SK-N-SH (cell line): ENCODE data around the gene DHCR24. TPM values are rescaled to one million over a fixed set of nuclear protein-coding genes. Genes with fewer than 3 reads are reported as not detected.

Experiments
- CTCF ChIA-PET: fragments of 300-600, 350-600 bp; formaldehyde crosslinking; extraction: SDS; loops from one replicate; lab custom pipeline; 2021; lab: Yijun Ruan, JAX
- POLR2A ChIA-PET: fragments of 350-600 bp; sonication (Branson Sonifier 250); formaldehyde crosslinking; extraction: SDS; loops from one replicate; lab custom pipeline; 2020; ENCODE audit warnings: antibody characterized with exemption, inconsistent platforms; lab: Yijun Ruan, JAX
- DNase-seq: peaks from one replicate; pipeline ENCODE4 v3.0.0; 2012
- H2AFZ ChIP-seq: fragments of 200-600 bp; sonication (generic); 2 replicates; pipeline ENCODE4 v1.8.1; 2016; ENCODE audit warnings: antibody characterized with exemption, mild to moderate bottlenecking, low read depth
- H3F3A ChIP-seq: fragments of 200-600 bp; sonication (generic); replicated peaks from 2 replicates; pipeline ENCODE3; 2016; ENCODE audit warnings: antibody characterized with exemption, mild to moderate bottlenecking; ENCODE audit not compliant: insufficient read depth
- H3K27ac ChIP-seq, 2 experiments: fragments of 200-500 bp in 1 of 2; fragments of 200-600 bp in 1 of 2; sonication (Bioruptor generic) in 1 of 2; sonication (generic), shearing (Covaris generic) in 1 of 2; 2 replicates each; pipeline versions ENCODE4 v1.5.1 to v1.6.1; 2014 to 2016; ENCODE audit warnings: low read depth in 2 of 2, inconsistent platforms in 1 of 2, low read length in 1 of 2, mild to moderate bottlenecking in 1 of 2, mixed read lengths in 1 of 2
- H3K27me3 ChIP-seq: fragments of 200-600 bp; sonication (generic), shearing (Covaris generic); 2 replicates; pipeline ENCODE4 v1.6.1; 2016; ENCODE audit warnings: mixed run types; ENCODE audit not compliant: insufficient read depth
- H3K36me3 ChIP-seq, 2 experiments: fragments of 200-500 bp in 1 of 2; fragments of 200-600 bp in 1 of 2; sonication (Bioruptor generic) in 1 of 2; sonication (generic) in 1 of 2; replicated peaks in 1 of 2; 2 replicates each; pipeline versions ENCODE3 to v1.5.1; 2014 to 2016; ENCODE audit warnings: low read length in 1 of 2, mild to moderate bottlenecking in 1 of 2; ENCODE audit not compliant: insufficient read depth in 2 of 2, control insufficient read depth in 1 of 2
- H3K4me1 ChIP-seq, 2 experiments: fragments of 200-500 bp in 1 of 2; fragments of 200-600 bp in 1 of 2; sonication (Bioruptor generic) in 1 of 2; sonication (generic), shearing (Covaris generic) in 1 of 2; 2 replicates each; pipeline versions ENCODE4 v1.5.1 to v1.6.1; 2014 to 2016; ENCODE audit warnings: low read depth in 1 of 2, low read length in 1 of 2, mixed run types in 1 of 2; ENCODE audit not compliant: insufficient read depth in 2 of 2, control insufficient read depth in 1 of 2
- H3K4me2 ChIP-seq: fragments of 200-600 bp; sonication (generic), shearing (Covaris generic); 2 replicates; pipeline ENCODE4 v1.6.1; 2017; ENCODE audit warnings: mixed run types
- H3K4me3 ChIP-seq, 2 experiments: fragments of 200-500 bp in 1 of 2; fragments of 200-600 bp in 1 of 2; sonication (Bioruptor generic) in 1 of 2; sonication (generic), shearing (Covaris generic) in 1 of 2; 2 replicates each; pipeline versions ENCODE4 v1.5.1 to v1.8.1; 2014 to 2016; ENCODE audit warnings: low read depth in 2 of 2, inconsistent platforms in 1 of 2, low read length in 1 of 2, mild to moderate bottlenecking in 1 of 2, mixed read lengths in 1 of 2, moderate library complexity in 1 of 2
- H3K79me2 ChIP-seq: fragments of 200-600 bp; sonication (generic); 2 replicates; pipeline ENCODE4 v1.8.1; 2017; ENCODE audit warnings: mild to moderate bottlenecking; ENCODE audit not compliant: insufficient read depth
- H3K9ac ChIP-seq: fragments of 200-600 bp; sonication (generic); 2 replicates; pipeline ENCODE4 v1.6.1; 2017; ENCODE audit warnings: mixed run types
- H3K9me2 ChIP-seq: fragments of 200-600 bp; sonication (generic); 2 replicates; pipeline ENCODE4 v1.6.1; 2017; ENCODE audit warnings: mixed run types
- H3K9me3 ChIP-seq: fragments of 200-600 bp; sonication (generic); 2 replicates; pipeline ENCODE4 v1.6.1; 2017; ENCODE audit warnings: mixed run types, mild to moderate bottlenecking, moderate library complexity
- H4K20me1 ChIP-seq: fragments of 200-600 bp; sonication (generic); 2 replicates; pipeline ENCODE4 v1.6.1; 2017; ENCODE audit warnings: mild to moderate bottlenecking, mixed run types; ENCODE audit not compliant: insufficient read depth
- CHD2 ChIP-seq: fragments of 150-350 bp; IDR thresholded peaks from 2 replicates; pipeline ENCODE4 v1.6.1; 2018; ENCODE audit warnings: low read length; ENCODE audit not compliant: partially characterized antibody
- CTCF ChIP-seq: fragments of 200-600 bp; sonication (generic); IDR thresholded peaks from 2 replicates; pipeline ENCODE4 v1.6.1; 2017; ENCODE audit warnings: antibody characterized with exemption, mild to moderate bottlenecking, moderate library complexity
- EZH2phosphoT487 ChIP-seq: fragments of 200-600 bp; sonication (generic); IDR thresholded peaks from 2 replicates; pipeline ENCODE4 v1.6.1; 2017; ENCODE audit warnings: low read depth, mixed run types, mild to moderate bottlenecking, antibody characterized with exemption, moderate library complexity, borderline replicate concordance
- FOSL2 ChIP-seq: IDR thresholded peaks from 2 replicates; pipeline ENCODE4 v1.4.0; 2012; ENCODE audit warnings: low read depth, mild to moderate bottlenecking, moderate library complexity, borderline replicate concordance
- FOXJ3 ChIP-seq: sonication (generic); formaldehyde crosslinking; IDR thresholded peaks from 2 replicates; pipeline ENCODE4 v1.5.1; 2020; ENCODE audit warnings: mild to moderate bottlenecking, missing genetic modification reagents
- FOXM1 ChIP-seq: IDR thresholded peaks from 2 replicates; pipeline ENCODE4 v1.4.0; 2012; ENCODE audit warnings: low read depth, mild to moderate bottlenecking
- GABPA ChIP-seq: IDR thresholded peaks from 2 replicates; pipeline ENCODE4 v1.4.0; 2012; ENCODE audit warnings: low read depth, mild to moderate bottlenecking
- GATA2 ChIP-seq: sonication (generic); formaldehyde crosslinking; IDR thresholded peaks from 2 replicates; pipeline ENCODE4 v1.5.0; 2020; ENCODE audit warnings: mild to moderate bottlenecking, missing genetic modification reagents
- IRF3 ChIP-seq: fragments of 150-350 bp; IDR thresholded peaks from 2 replicates; pipeline ENCODE4 v1.6.1; 2016; ENCODE audit warnings: mild to moderate bottlenecking, low read depth, low read length
- JUND ChIP-seq: IDR thresholded peaks from 2 replicates; pipeline ENCODE4 v1.4.0; 2012
- NRF1 ChIP-seq: IDR thresholded peaks from 2 replicates; pipeline ENCODE4 v1.6.1; 2012; ENCODE audit warnings: low read depth, mild to moderate bottlenecking, low read length
- PBX3 ChIP-seq: IDR thresholded peaks from 2 replicates; pipeline ENCODE4; 2012
- POLR2AphosphoS5 ChIP-seq: IDR thresholded peaks from 2 replicates; pipeline ENCODE4 v1.6.1; 2012; ENCODE audit warnings: low read depth, low read length
- RAD21 ChIP-seq: IDR thresholded peaks from 2 replicates; pipeline ENCODE4 v1.6.1; 2012; ENCODE audit warnings: mild to moderate bottlenecking, low read length
- RCOR1 ChIP-seq: fragments of 150-350 bp; IDR thresholded peaks from 2 replicates; pipeline ENCODE4 v1.6.1; 2017; ENCODE audit warnings: antibody characterized with exemption, low read length
- RFX5 ChIP-seq: IDR thresholded peaks from 2 replicates; pipeline ENCODE4 v1.6.1; 2012; ENCODE audit warnings: mild to moderate bottlenecking, improper control_type of control experiment, low read length
- RXRA ChIP-seq: IDR thresholded peaks from 2 replicates; pipeline ENCODE4 v1.4.0; 2012; ENCODE audit warnings: low read depth, mild to moderate bottlenecking, borderline replicate concordance
- SIN3A ChIP-seq: IDR thresholded peaks from 2 replicates; pipeline ENCODE4 v1.6.1; 2012; ENCODE audit warnings: low read depth, mild to moderate bottlenecking, low read length, moderate library complexity, borderline replicate concordance
- TAF1 ChIP-seq: IDR thresholded peaks from 2 replicates; pipeline ENCODE4 v1.6.1; 2012; ENCODE audit warnings: low read depth, mild to moderate bottlenecking, low read length, moderate library complexity, borderline replicate concordance
- TCF12 ChIP-seq: IDR thresholded peaks from 2 replicates; pipeline ENCODE4 v1.4.0; 2012
- TEAD4 ChIP-seq: IDR thresholded peaks from 2 replicates; pipeline ENCODE4 v1.4.0; 2012; ENCODE audit warnings: mild to moderate bottlenecking, borderline replicate concordance; ENCODE audit not compliant: insufficient read depth
- YY1 ChIP-seq: IDR thresholded peaks from 2 replicates; pipeline ENCODE4 v1.4.0; 2012; ENCODE audit warnings: low read depth, mild to moderate bottlenecking
- WGBS: methylation state at CpG from one replicate; pipeline ENCODE4 v1.1.6; 2017; ENCODE audit warnings: low lambda C conversion rate; 5-methylcytosine and 5-hydroxymethylcytosine counted together
- polyA plus RNA-seq, 3 experiments: library from polyadenylated mRNA; depleted of rRNA; stranded (reverse); fragments of >200 nt; gene quantifications; 2 replicates each; pipeline ENCODE4 v1.2.3, GENCODE V29; 2012

The DHCR24 gene
- polyA plus RNA-seq, 1 of the 3 experiments (the other 2 are of a cell fraction): 4.3 TPM

- H3K27ac ChIP-seq: no peak overlapping the region
- no peak overlapping the region for H3K9ac ChIP-seq
- H3K9me3 ChIP-seq: no peaks in the 10 kb centered on the region
- no peaks in the 10 kb centered on the region for H3K36me3 ChIP-seq
- H3F3A ChIP-seq: no peaks in the 10 kb centered on the region
- H4K20me1 ChIP-seq: no peaks in the 10 kb centered on the region
- no peak overlapping the region for H2AFZ ChIP-seq
- no peaks in the 10 kb centered on the region for H3K27me3 ChIP-seq
- no peak overlapping the region for H3K4me2 ChIP-seq
- H3K4me1 ChIP-seq: no peaks in the 10 kb centered on the region
- CTCF ChIA-PET: interaction anchor here (1.7 kb wide), 1 partner anchor 41 kb away, joined by 3 read pairs; no protein-coding TSS in a partner anchor
- TF ChIP-seq GATA2: no peak
- TF ChIP-seq FOSL2: no peak
- TF ChIP-seq TAF1: no peak
- no peak for TF ChIP-seq TCF12
- TF ChIP-seq CTCF: no peak
- no peak for TF ChIP-seq EZH2phosphoT487
- TF ChIP-seq YY1: no peak
- no peaks in the 10 kb centered on the region for H3K79me2 ChIP-seq
- H3K9me2 ChIP-seq: no peaks in the 10 kb centered on the region
- POLR2A ChIA-PET: no interaction called here
- no peak for DNase-seq
- WGBS: 87% methylated on average over 9 of the region's 9 CpGs
- no peak overlapping the region for H3K4me3 ChIP-seq
Observed at GRCh38 chr1:54846716-54847284, 40.2 kb downstream of the DHCR24 start.

GRCh38 chr1:54846301-54846700 is 40.7 kb downstream of the DHCR24 start:
- Histone ChIP-seq H3K9ac (no peak overlapping the region), H4K20me1 (no peaks in the 10 kb centered on the region), H3K27me3 (no peaks in the 10 kb centered on the region), H3K79me2 (no peaks in the 10 kb centered on the region), H3F3A (no peaks in the 10 kb centered on the region), H3K4me3 (no peak overlapping the region), H3K4me1 (no peaks in the 10 kb centered on the region), H2AFZ (no peak overlapping the region)
- ChIA-PET POLR2A (no interaction called here), CTCF (no interaction called here)
- DNase-seq: no peak
- no peak for TF ChIP-seq TEAD4
- no peak for TF ChIP-seq CHD2
- no peak for TF ChIP-seq GABPA
- no peak for TF ChIP-seq JUND
- TF ChIP-seq CTCF: no peak
- TF ChIP-seq TAF1: no peak
- TF ChIP-seq IRF3: no peak
- no peak for TF ChIP-seq SIN3A
- TF ChIP-seq RAD21: no peak
- TF ChIP-seq FOXM1: no peak
- no peak for TF ChIP-seq NRF1
- TF ChIP-seq RFX5: no peak
- no peak for TF ChIP-seq PBX3
- no peak for TF ChIP-seq RCOR1
- TF ChIP-seq RXRA: no peak
- no peak for TF ChIP-seq FOXJ3
- TF ChIP-seq POLR2AphosphoS5: no peak
- TF ChIP-seq, all 33 proteins: peak for 0
- Histone ChIP-seq H3K9me2 (no peaks in the 10 kb centered on the region), H3K36me3 (no peaks in the 10 kb centered on the region), H3K9me3 (no peaks in the 10 kb centered on the region), H3K27ac (no peak overlapping the region), H3K4me2 (no peak overlapping the region)
- 90% methylated on average over 3 of the region's 3 CpGs for WGBS
